DOHH2 (cell line): Measurements from ENCODE around the gene FOXN3.

Source experiments
- H3F3A ChIP-seq: fragments of 200-600 bp; sonication (generic), shearing (Covaris generic); 2 replicates; pipeline ENCODE4 v1.6.0; 2016; ENCODE audit warnings: antibody characterized with exemption, mild to moderate bottlenecking; ENCODE audit not compliant: control insufficient read depth, insufficient read depth
- H3K27ac ChIP-seq: fragments of 200-600 bp; sonication (generic); 2 replicates; pipeline ENCODE4 v1.5.1; 2014; ENCODE audit warnings: low read depth, mild to moderate bottlenecking, low read length, moderate library complexity
- H3K27me3 ChIP-seq: fragments of 200-600 bp; sonication (generic); 2 replicates; pipeline ENCODE4 v1.6.1; 2014; ENCODE audit warnings: mild to moderate bottlenecking, low read length, mixed read lengths; ENCODE audit not compliant: control insufficient read depth
- H3K36me3 ChIP-seq: fragments of 200-600 bp; sonication (generic); 2 replicates; pipeline ENCODE4 v1.6.1; 2014; ENCODE audit warnings: mild to moderate bottlenecking, low read length, moderate library complexity, mixed read lengths; ENCODE audit not compliant: control insufficient read depth
- H3K4me1 ChIP-seq: fragments of 200-600 bp; sonication (generic); 2 replicates; pipeline ENCODE4 v1.6.1; 2014; ENCODE audit warnings: mild to moderate bottlenecking, low read length, mixed read lengths; ENCODE audit not compliant: control insufficient read depth
- H3K4me2 ChIP-seq: fragments of 200-600 bp; sonication (generic); 2 replicates; pipeline ENCODE4 v1.6.0; 2014; ENCODE audit warnings: mild to moderate bottlenecking, low read length, moderate library complexity
- H3K4me3 ChIP-seq: fragments of 200-600 bp; sonication (generic); 2 replicates; pipeline ENCODE4 v1.5.1; 2014; ENCODE audit warnings: mild to moderate bottlenecking, low read length, mixed read lengths
- H3K79me2 ChIP-seq: fragments of 200-600 bp; sonication (generic); 2 replicates; pipeline ENCODE4 v1.6.1; 2014; ENCODE audit warnings: mild to moderate bottlenecking, low read length, mixed read lengths; ENCODE audit not compliant: control insufficient read depth
- H3K9me2 ChIP-seq: fragments of 200-600 bp; sonication (generic); replicated peaks from 2 replicates; pipeline ENCODE4 v1.6.1; 2014; ENCODE audit warnings: mild to moderate bottlenecking, low read length, mixed read lengths; ENCODE audit not compliant: control insufficient read depth
- H3K9me3 ChIP-seq: fragments of 200-600 bp; sonication (generic); 2 replicates; pipeline ENCODE4 v1.6.1; 2014; ENCODE audit warnings: antibody characterized with exemption, low read length, mixed read lengths; ENCODE audit not compliant: control insufficient read depth, insufficient read depth
- H4K20me1 ChIP-seq: fragments of 200-600 bp; sonication (generic); 2 replicates; pipeline ENCODE4 v1.6.0; 2014; ENCODE audit warnings: low read depth, mild to moderate bottlenecking, antibody characterized with exemption, low read length, moderate library complexity; ENCODE audit not compliant: control insufficient read depth, insufficient read depth
- CTCF ChIP-seq: fragments of 200-600 bp; sonication (generic); IDR thresholded peaks from one replicate; pipeline ENCODE4 v1.5.1; 2014; ENCODE audit warnings: antibody characterized with exemption, mild to moderate bottlenecking, low read depth, low read length; ENCODE audit not compliant: poor library complexity, severe bottlenecking
- EZH2phosphoT487 ChIP-seq: fragments of 200-600 bp; sonication (generic); IDR thresholded peaks from 2 replicates; pipeline ENCODE4 v1.6.1; 2017; ENCODE audit warnings: borderline replicate concordance, mild to moderate bottlenecking, antibody characterized with exemption, low read length, moderate library complexity, mixed read lengths

Gene FOXN3

GRCh38 chr14:89304972-89305703 lies 111.9 kb downstream of the FOXN3 start:
- peak overlapping the region; percentile 96 for H3K27ac ChIP-seq
- H3K9me2 ChIP-seq, result no peaks in the 10 kb centered on the region
- H3K4me2 ChIP-seq, result peak overlapping the region; percentile 82
- no peaks in the 10 kb centered on the region for H3K27me3 ChIP-seq
- no peaks in the 10 kb centered on the region for H3K36me3 ChIP-seq
- H3K79me2 ChIP-seq, result peaks cover 17% of the 10 kb centered on the region
- no peaks in the 10 kb centered on the region for H4K20me1 ChIP-seq
- no peaks in the 10 kb centered on the region for H3K9me3 ChIP-seq
- peaks cover 83% of the 10 kb centered on the region for H3K4me1 ChIP-seq
- peaks cover 29% of the 10 kb centered on the region for H3F3A ChIP-seq
- TF ChIP-seq CTCF (no peak), EZH2phosphoT487 (no peak)
- peak overlapping the region; percentile 73 for H3K4me3 ChIP-seq

GRCh38 chr14:89304561-89304960 lies 112.5 kb downstream of the FOXN3 start:
- H3K4me2 ChIP-seq, result peak overlapping the region; percentile 82
- no peaks in the 10 kb centered on the region for H3K9me3 ChIP-seq
- H3K4me1 ChIP-seq, result peaks cover 77% of the 10 kb centered on the region
- H3K27ac ChIP-seq, result peak overlapping the region; percentile 96
- no peaks in the 10 kb centered on the region for H3K36me3 ChIP-seq
- no peak for TF ChIP-seq CTCF
- TF ChIP-seq EZH2phosphoT487, result no peak
- H3K79me2 ChIP-seq, result peaks cover 11% of the 10 kb centered on the region
- no peaks in the 10 kb centered on the region for H4K20me1 ChIP-seq
- no peaks in the 10 kb centered on the region for H3K9me2 ChIP-seq
- peaks cover 29% of the 10 kb centered on the region for H3F3A ChIP-seq
- peak overlapping the region; percentile 73 for H3K4me3 ChIP-seq
- H3K27me3 ChIP-seq, result no peaks in the 10 kb centered on the region

GRCh38 chr14:89303456-89304435 lies 113.3 kb downstream of the FOXN3 start:
- H3K27me3 ChIP-seq, result no peaks in the 10 kb centered on the region
- H3K4me2 ChIP-seq, result peak overlapping the region; percentile 82
- TF ChIP-seq CTCF (no peak), EZH2phosphoT487 (no peak)
- H3F3A ChIP-seq, result peaks cover 29% of the 10 kb centered on the region
- peak overlapping the region; percentile 73 for H3K4me3 ChIP-seq
- no peaks in the 10 kb centered on the region for H3K9me2 ChIP-seq
- peaks cover 69% of the 10 kb centered on the region for H3K4me1 ChIP-seq
- peak overlapping the region; percentile 96 for H3K27ac ChIP-seq
- peaks cover 9% of the 10 kb centered on the region for H3K79me2 ChIP-seq
- no peaks in the 10 kb centered on the region for H3K9me3 ChIP-seq
- H3K36me3 ChIP-seq, result no peaks in the 10 kb centered on the region
- no peaks in the 10 kb centered on the region for H4K20me1 ChIP-seq
